ENCODE data around the gene ZNF688.
A peak's percentile ranks its signal among the peaks of the same experiment; 100 is the strongest.

DNA sequence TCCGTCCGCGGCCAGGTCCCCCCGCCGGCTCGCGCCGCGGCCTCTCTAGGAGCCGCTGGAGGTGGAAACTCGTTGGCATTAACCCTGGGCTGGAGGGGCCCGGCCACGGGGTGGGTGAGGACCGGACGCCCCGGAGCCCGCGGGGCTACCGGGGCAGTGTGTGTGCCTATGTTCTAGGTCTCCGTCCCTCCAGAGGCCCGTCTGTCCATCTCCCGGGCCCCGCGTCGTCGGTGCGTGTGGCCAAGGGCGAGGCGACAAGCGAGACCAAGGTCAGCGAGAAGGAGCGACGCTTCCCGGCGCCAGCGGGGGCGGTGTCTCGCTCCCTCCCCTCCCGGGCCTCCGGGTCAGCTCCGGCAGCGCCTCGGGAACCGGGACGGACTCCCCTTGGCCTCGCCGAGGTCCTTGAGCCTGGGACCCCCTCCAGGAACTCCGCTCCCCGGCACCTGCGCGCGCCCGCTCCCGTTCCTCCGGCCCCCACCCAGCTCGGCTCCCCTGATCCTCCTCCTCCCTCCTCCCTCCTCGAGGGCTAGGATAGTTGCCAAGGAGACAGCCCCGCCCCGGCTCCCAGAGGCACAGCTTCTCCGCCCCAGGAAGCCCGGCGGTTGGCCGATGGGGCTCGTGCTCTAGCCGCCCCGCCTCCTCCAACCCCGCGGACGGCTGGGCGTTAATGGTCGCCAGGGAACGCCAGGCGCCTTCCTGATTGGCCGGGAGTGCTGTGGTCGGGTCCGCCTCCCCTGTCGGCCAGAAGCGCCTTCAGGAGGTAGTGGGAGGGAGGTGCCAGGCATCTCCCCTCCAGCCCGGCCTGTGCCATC lies 44.5 kb downstream of the ZNF688 start:
- TF ChIP-seq NRF1 (IDR thresholded peaks at IDR 0.05; ENCODE audit: low read depth, low read length) (no peak), SIN3A (conservative IDR thresholded peaks at IDR 0.05 in 1 of 2, IDR thresholded peaks at IDR 0.05 in 1 of 2; ENCODE audit: low read depth in 1 of 2, low read length in 2 of 2) (peak; percentile 61 to 73; a peak in 2 of 4 replicates)
- TF ChIP-seq, protein P1, sequence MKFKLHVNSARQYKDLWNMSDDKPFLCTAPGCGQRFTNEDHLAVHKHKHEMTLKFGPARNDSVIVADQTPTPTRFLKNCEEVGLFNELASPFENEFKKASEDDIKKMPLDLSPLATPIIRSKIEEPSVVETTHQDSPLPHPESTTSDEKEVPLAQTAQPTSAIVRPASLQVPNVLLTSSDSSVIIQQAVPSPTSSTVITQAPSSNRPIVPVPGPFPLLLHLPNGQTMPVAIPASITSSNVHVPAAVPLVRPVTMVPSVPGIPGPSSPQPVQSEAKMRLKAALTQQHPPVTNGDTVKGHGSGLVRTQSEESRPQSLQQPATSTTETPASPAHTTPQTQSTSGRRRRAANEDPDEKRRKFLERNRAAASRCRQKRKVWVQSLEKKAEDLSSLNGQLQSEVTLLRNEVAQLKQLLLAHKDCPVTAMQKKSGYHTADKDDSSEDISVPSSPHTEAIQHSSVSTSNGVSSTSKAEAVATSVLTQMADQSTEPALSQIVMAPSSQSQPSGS (IDR thresholded peaks at IDR 0.05; ENCODE audit: low read length) = no peak
- TF ChIP-seq, protein P2, sequence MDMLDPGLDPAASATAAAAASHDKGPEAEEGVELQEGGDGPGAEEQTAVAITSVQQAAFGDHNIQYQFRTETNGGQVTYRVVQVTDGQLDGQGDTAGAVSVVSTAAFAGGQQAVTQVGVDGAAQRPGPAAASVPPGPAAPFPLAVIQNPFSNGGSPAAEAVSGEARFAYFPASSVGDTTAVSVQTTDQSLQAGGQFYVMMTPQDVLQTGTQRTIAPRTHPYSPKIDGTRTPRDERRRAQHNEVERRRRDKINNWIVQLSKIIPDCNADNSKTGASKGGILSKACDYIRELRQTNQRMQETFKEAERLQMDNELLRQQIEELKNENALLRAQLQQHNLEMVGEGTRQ (IDR thresholded peaks at IDR 0.05; ENCODE audit: low read length) = peak; percentile 11; the same call in 1 of the 2 replicates
- TF ChIP-seq, protein P3, sequence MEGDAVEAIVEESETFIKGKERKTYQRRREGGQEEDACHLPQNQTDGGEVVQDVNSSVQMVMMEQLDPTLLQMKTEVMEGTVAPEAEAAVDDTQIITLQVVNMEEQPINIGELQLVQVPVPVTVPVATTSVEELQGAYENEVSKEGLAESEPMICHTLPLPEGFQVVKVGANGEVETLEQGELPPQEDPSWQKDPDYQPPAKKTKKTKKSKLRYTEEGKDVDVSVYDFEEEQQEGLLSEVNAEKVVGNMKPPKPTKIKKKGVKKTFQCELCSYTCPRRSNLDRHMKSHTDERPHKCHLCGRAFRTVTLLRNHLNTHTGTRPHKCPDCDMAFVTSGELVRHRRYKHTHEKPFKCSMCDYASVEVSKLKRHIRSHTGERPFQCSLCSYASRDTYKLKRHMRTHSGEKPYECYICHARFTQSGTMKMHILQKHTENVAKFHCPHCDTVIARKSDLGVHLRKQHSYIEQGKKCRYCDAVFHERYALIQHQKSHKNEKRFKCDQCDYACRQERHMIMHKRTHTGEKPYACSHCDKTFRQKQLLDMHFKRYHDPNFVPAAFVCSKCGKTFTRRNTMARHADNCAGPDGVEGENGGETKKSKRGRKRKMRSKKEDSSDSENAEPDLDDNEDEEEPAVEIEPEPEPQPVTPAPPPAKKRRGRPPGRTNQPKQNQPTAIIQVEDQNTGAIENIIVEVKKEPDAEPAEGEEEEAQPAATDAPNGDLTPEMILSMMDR (IDR thresholded peaks at IDR 0.05; ENCODE audit: control extremely low read depth in 1 of 3, insufficient read depth in 1 of 3, low read depth in 1 of 3, low read length in 3 of 3) = peak in 2 of 3 experiments; percentile 19 to 25; a peak in 2 of 4 replicates

Data from H1 (cell line).